SK-N-SH (cell line): ENCODE measurements around the gene PDE9A. TPM values are rescaled to one million over a fixed set of nuclear protein-coding genes. Genes with fewer than 3 reads are reported as not detected.

Source experiments
- CTCF ChIA-PET: fragments of 300-600, 350-600 bp; formaldehyde crosslinking; extraction: SDS; loops from one replicate; lab custom pipeline; 2021; lab: Yijun Ruan, JAX
- POLR2A ChIA-PET: fragments of 350-600 bp; sonication (Branson Sonifier 250); formaldehyde crosslinking; extraction: SDS; loops from one replicate; lab custom pipeline; 2020; ENCODE audit warnings: antibody characterized with exemption, inconsistent platforms; lab: Yijun Ruan, JAX
- DNase-seq: peaks from one replicate; pipeline ENCODE4 v3.0.0; 2012
- H2AFZ ChIP-seq: fragments of 200-600 bp; sonication (generic); 2 replicates; pipeline ENCODE4 v1.8.1; 2016; ENCODE audit warnings: antibody characterized with exemption, mild to moderate bottlenecking, low read depth
- H3F3A ChIP-seq: fragments of 200-600 bp; sonication (generic); replicated peaks from 2 replicates; pipeline ENCODE3; 2016; ENCODE audit warnings: antibody characterized with exemption, mild to moderate bottlenecking; ENCODE audit not compliant: insufficient read depth
- H3K27ac ChIP-seq, 2 experiments: fragments of 200-500 bp in 1 of 2; fragments of 200-600 bp in 1 of 2; sonication (Bioruptor generic) in 1 of 2; sonication (generic), shearing (Covaris generic) in 1 of 2; 2 replicates each; pipeline versions ENCODE4 v1.5.1 to v1.6.1; 2014 to 2016; ENCODE audit warnings: low read depth in 2 of 2, inconsistent platforms in 1 of 2, low read length in 1 of 2, mild to moderate bottlenecking in 1 of 2, mixed read lengths in 1 of 2
- H3K27me3 ChIP-seq: fragments of 200-600 bp; sonication (generic), shearing (Covaris generic); 2 replicates; pipeline ENCODE4 v1.6.1; 2016; ENCODE audit warnings: mixed run types; ENCODE audit not compliant: insufficient read depth
- H3K36me3 ChIP-seq, 2 experiments: fragments of 200-500 bp in 1 of 2; fragments of 200-600 bp in 1 of 2; sonication (Bioruptor generic) in 1 of 2; sonication (generic) in 1 of 2; replicated peaks in 1 of 2; 2 replicates each; pipeline versions ENCODE3 to v1.5.1; 2014 to 2016; ENCODE audit warnings: low read length in 1 of 2, mild to moderate bottlenecking in 1 of 2; ENCODE audit not compliant: insufficient read depth in 2 of 2, control insufficient read depth in 1 of 2
- H3K4me1 ChIP-seq, 2 experiments: fragments of 200-500 bp in 1 of 2; fragments of 200-600 bp in 1 of 2; sonication (Bioruptor generic) in 1 of 2; sonication (generic), shearing (Covaris generic) in 1 of 2; 2 replicates each; pipeline versions ENCODE4 v1.5.1 to v1.6.1; 2014 to 2016; ENCODE audit warnings: low read depth in 1 of 2, low read length in 1 of 2, mixed run types in 1 of 2; ENCODE audit not compliant: insufficient read depth in 2 of 2, control insufficient read depth in 1 of 2
- H3K4me2 ChIP-seq: fragments of 200-600 bp; sonication (generic), shearing (Covaris generic); 2 replicates; pipeline ENCODE4 v1.6.1; 2017; ENCODE audit warnings: mixed run types
- H3K4me3 ChIP-seq, 2 experiments: fragments of 200-500 bp in 1 of 2; fragments of 200-600 bp in 1 of 2; sonication (Bioruptor generic) in 1 of 2; sonication (generic), shearing (Covaris generic) in 1 of 2; 2 replicates each; pipeline versions ENCODE4 v1.5.1 to v1.8.1; 2014 to 2016; ENCODE audit warnings: low read depth in 2 of 2, inconsistent platforms in 1 of 2, low read length in 1 of 2, mild to moderate bottlenecking in 1 of 2, mixed read lengths in 1 of 2, moderate library complexity in 1 of 2
- H3K79me2 ChIP-seq: fragments of 200-600 bp; sonication (generic); 2 replicates; pipeline ENCODE4 v1.8.1; 2017; ENCODE audit warnings: mild to moderate bottlenecking; ENCODE audit not compliant: insufficient read depth
- H3K9ac ChIP-seq: fragments of 200-600 bp; sonication (generic); 2 replicates; pipeline ENCODE4 v1.6.1; 2017; ENCODE audit warnings: mixed run types
- H3K9me2 ChIP-seq: fragments of 200-600 bp; sonication (generic); 2 replicates; pipeline ENCODE4 v1.6.1; 2017; ENCODE audit warnings: mixed run types
- H3K9me3 ChIP-seq: fragments of 200-600 bp; sonication (generic); 2 replicates; pipeline ENCODE4 v1.6.1; 2017; ENCODE audit warnings: mixed run types, mild to moderate bottlenecking, moderate library complexity
- H4K20me1 ChIP-seq: fragments of 200-600 bp; sonication (generic); 2 replicates; pipeline ENCODE4 v1.6.1; 2017; ENCODE audit warnings: mild to moderate bottlenecking, mixed run types; ENCODE audit not compliant: insufficient read depth
- CHD2 ChIP-seq: fragments of 150-350 bp; IDR thresholded peaks from 2 replicates; pipeline ENCODE4 v1.6.1; 2018; ENCODE audit warnings: low read length; ENCODE audit not compliant: partially characterized antibody
- GATA2 ChIP-seq: sonication (generic); formaldehyde crosslinking; IDR thresholded peaks from 2 replicates; pipeline ENCODE4 v1.5.0; 2020; ENCODE audit warnings: mild to moderate bottlenecking, missing genetic modification reagents
- NFIC ChIP-seq: IDR thresholded peaks from 2 replicates; pipeline ENCODE4 v1.4.0; 2012; ENCODE audit warnings: borderline replicate concordance
- PBX3 ChIP-seq: IDR thresholded peaks from 2 replicates; pipeline ENCODE4; 2012
- POLR2AphosphoS5 ChIP-seq: IDR thresholded peaks from 2 replicates; pipeline ENCODE4 v1.6.1; 2012; ENCODE audit warnings: low read depth, low read length
- REST ChIP-seq: IDR thresholded peaks from 2 replicates; pipeline ENCODE4 v1.6.1; 2012; ENCODE audit warnings: mild to moderate bottlenecking, low read depth, low read length, moderate library complexity
- SMC3 ChIP-seq: IDR thresholded peaks from 2 replicates; pipeline ENCODE4 v1.6.1; 2012; ENCODE audit warnings: low read depth, low read length, improper control_type of control experiment
- TEAD4 ChIP-seq: IDR thresholded peaks from 2 replicates; pipeline ENCODE4 v1.4.0; 2012; ENCODE audit warnings: mild to moderate bottlenecking, borderline replicate concordance; ENCODE audit not compliant: insufficient read depth
- USF2 ChIP-seq: fragments of 150-350 bp; IDR thresholded peaks from 2 replicates; pipeline ENCODE4 v1.6.1; 2017; ENCODE audit warnings: antibody characterized with exemption, low read length, low read depth, borderline replicate concordance
- WGBS: methylation state at CpG from one replicate; pipeline ENCODE4 v1.1.6; 2017; ENCODE audit warnings: low lambda C conversion rate; 5-methylcytosine and 5-hydroxymethylcytosine counted together
- polyA plus RNA-seq, 3 experiments: library from polyadenylated mRNA; depleted of rRNA; stranded (reverse); fragments of >200 nt; gene quantifications; 2 replicates each; pipeline ENCODE4 v1.2.3, GENCODE V29; 2012
- TF ChIP-seq, protein P1 (sequence below): IDR thresholded peaks from 2 replicates; pipeline ENCODE4 v1.4.0; 2012; ENCODE audit warnings: low read depth, borderline replicate concordance

The PDE9A gene
- polyA plus RNA-seq, 1 of the 3 experiments (the other 2 are of a cell fraction), result 0.28 TPM

DNA sequence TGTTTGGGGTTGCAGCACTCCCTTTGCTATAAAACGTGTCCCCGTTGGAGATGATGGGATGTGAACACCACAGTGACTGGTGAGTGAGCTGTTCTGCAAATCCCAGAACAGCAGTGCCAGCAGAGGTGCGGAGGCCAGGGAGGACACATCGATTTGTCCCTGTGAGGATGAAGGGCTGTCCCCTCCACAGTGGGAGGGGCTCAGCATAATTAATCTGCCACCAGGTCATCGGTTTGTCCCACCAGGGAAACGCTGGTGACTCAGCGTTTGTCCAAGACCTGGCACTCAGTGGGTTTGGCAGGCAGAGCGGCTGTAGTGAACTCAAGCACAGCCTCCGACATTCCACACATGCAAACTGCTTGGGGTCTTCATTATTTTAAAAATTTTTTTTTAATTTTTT, 22.8 kb upstream of the PDE9A start:
- TF ChIP-seq TEAD4 (no peak), SMC3 (no peak), CHD2 (no peak), NFIC (no peak), GATA2 (no peak)
- TF ChIP-seq, protein P1, sequence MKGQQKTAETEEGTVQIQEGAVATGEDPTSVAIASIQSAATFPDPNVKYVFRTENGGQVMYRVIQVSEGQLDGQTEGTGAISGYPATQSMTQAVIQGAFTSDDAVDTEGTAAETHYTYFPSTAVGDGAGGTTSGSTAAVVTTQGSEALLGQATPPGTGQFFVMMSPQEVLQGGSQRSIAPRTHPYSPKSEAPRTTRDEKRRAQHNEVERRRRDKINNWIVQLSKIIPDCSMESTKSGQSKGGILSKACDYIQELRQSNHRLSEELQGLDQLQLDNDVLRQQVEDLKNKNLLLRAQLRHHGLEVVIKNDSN, result no peak
- Histone ChIP-seq H3K79me2 (no peaks in the 10 kb centered on the region), H3K27me3 (no peaks in the 10 kb centered on the region), H3K9ac (no peak overlapping the region), H3K27ac (no peak overlapping the region), H3K4me3 (no peak overlapping the region), H3K9me2 (no peaks in the 10 kb centered on the region), H3K9me3 (no peaks in the 10 kb centered on the region), H2AFZ (no peak overlapping the region), H3F3A (no peaks in the 10 kb centered on the region), H3K4me2 (no peak overlapping the region), H3K4me1 (no peaks in the 10 kb centered on the region), H4K20me1 (no peaks in the 10 kb centered on the region), H3K36me3 (no peaks in the 10 kb centered on the region)
- no peak for DNase-seq
- ChIA-PET POLR2A (no interaction called here), CTCF (interaction anchor here (1.2 kb wide), 1 partner anchor 38 kb away, joined by 4 read pairs; no protein-coding TSS in a partner anchor)
- 26% methylated on average over 9 of the region's 9 CpGs for WGBS

GRCh38 chr21:42631142-42631541, 22.3 kb upstream of the PDE9A start:
- Histone ChIP-seq H4K20me1 (no peaks in the 10 kb centered on the region), H3F3A (no peaks in the 10 kb centered on the region), H3K9me3 (no peaks in the 10 kb centered on the region), H3K4me1 (no peaks in the 10 kb centered on the region), H2AFZ (no peak overlapping the region), H3K27ac (no peak overlapping the region), H3K9ac (no peak overlapping the region), H3K36me3 (no peaks in the 10 kb centered on the region), H3K27me3 (no peaks in the 10 kb centered on the region), H3K9me2 (no peaks in the 10 kb centered on the region), H3K4me2 (no peak overlapping the region), H3K4me3 (no peak overlapping the region), H3K79me2 (no peaks in the 10 kb centered on the region)
- TF ChIP-seq POLR2AphosphoS5, result no peak
- no peak for DNase-seq
- ChIA-PET CTCF (interaction anchor here (1.2 kb wide), 1 partner anchor 38 kb away, joined by 4 read pairs; no protein-coding TSS in a partner anchor), POLR2A (no interaction called here)
- 14% methylated on average over 5 of the region's 5 CpGs for WGBS

DNA sequence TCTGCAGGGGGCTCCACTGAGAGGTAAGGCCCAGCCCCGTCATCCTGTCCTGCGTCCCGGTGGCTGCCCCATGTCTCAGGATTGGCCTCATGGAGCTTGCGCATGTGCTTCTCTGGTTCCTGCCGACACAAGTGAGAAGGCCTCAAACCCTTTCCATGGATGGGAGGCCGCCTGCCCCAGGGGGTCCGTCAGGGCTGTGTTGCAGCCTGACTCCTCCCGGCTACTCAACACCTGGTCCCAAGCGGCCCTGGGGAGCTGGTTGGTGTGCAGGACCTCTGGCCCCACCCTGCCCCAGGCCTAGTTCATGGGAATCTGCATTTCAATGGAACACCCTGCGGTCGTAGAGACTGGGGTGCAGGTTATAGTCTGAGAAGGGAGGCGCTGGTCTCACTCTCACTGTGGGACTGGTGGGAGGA, 21.1 kb upstream of the PDE9A start:
- ChIA-PET CTCF (interaction anchor here (0.8 kb wide), 1 partner anchor 8 kb away, joined by 3 read pairs; no protein-coding TSS in a partner anchor), POLR2A (no interaction called here)
- H3K36me3 ChIP-seq, result no peaks in the 10 kb centered on the region
- H3K9me2 ChIP-seq, result no peaks in the 10 kb centered on the region
- H4K20me1 ChIP-seq, result no peaks in the 10 kb centered on the region
- H3K9ac ChIP-seq, result no peak overlapping the region
- H3K27ac ChIP-seq, result no peak overlapping the region
- TF ChIP-seq PBX3 (no peak), USF2 (no peak), REST (no peak), POLR2AphosphoS5 (no peak)
- DNase-seq, result no peak
- H3K27me3 ChIP-seq, result no peaks in the 10 kb centered on the region
- no peaks in the 10 kb centered on the region for H3K4me1 ChIP-seq
- no peaks in the 10 kb centered on the region for H3F3A ChIP-seq
- no peak overlapping the region for H2AFZ ChIP-seq
- 50% methylated on average over 6 of the region's 12 CpGs for WGBS
- H3K9me3 ChIP-seq, result no peaks in the 10 kb centered on the region
- no peak overlapping the region for H3K4me2 ChIP-seq
- no peak overlapping the region for H3K4me3 ChIP-seq
- no peaks in the 10 kb centered on the region for H3K79me2 ChIP-seq
